K562 (cell line): ENCODE results near the gene MYL12A. TPM values are rescaled to one million over a fixed set of nuclear protein-coding genes. Genes with fewer than 3 reads are reported as not detected.

ENCODE experiments used
- ATF6 ChIP-seq: sonication (generic); formaldehyde crosslinking; IDR thresholded peaks from 2 replicates; pipeline ENCODE4 v1.4.0; 2020; ENCODE audit warnings: mild to moderate bottlenecking, missing genetic modification reagents
- BRD4 ChIP-seq: fragments of 200-600 bp; sonication (generic); IDR thresholded peaks from 2 replicates; pipeline ENCODE4 v1.6.1; 2017; ENCODE audit warnings: inconsistent platforms
- CHCHD3 ChIP-seq: fragments of 250-450 bp; sonication (Bioruptor Pico); IDR thresholded peaks from 2 replicates; pipeline ENCODE4 v2.1.2; 2022; ENCODE audit warnings: mild to moderate bottlenecking
- CTCFL ChIP-seq: IDR thresholded peaks from 2 replicates; pipeline ENCODE4 v1.6.1; 2011; ENCODE audit warnings: borderline replicate concordance, low read depth, mild to moderate bottlenecking, moderate library complexity, low read length; ENCODE audit not compliant: insufficient read depth, poor library complexity, severe bottlenecking
- E2F6 ChIP-seq, 2 experiments: IDR thresholded peaks; 2 replicates each; pipeline ENCODE4 v1.6.1; 2011; ENCODE audit warnings: borderline replicate concordance in 1 of 2, control low read depth in 1 of 2, low read depth in 1 of 2, low read length in 1 of 2, mild to moderate bottlenecking in 1 of 2, mixed read lengths in 1 of 2, moderate library complexity in 1 of 2; ENCODE audit not compliant: insufficient read depth in 1 of 2, insufficient read length in 1 of 2, poor library complexity in 1 of 2, severe bottlenecking in 1 of 2; ENCODE audit errors: extremely low read depth in 1 of 2
- GATAD2A ChIP-seq: fragments of 450-650 bp; IDR thresholded peaks from 2 replicates; pipeline ENCODE4 v1.6.1; 2017
- IRF1 ChIP-seq: sonication (generic); formaldehyde crosslinking; IDR thresholded peaks from 2 replicates; pipeline ENCODE4 v1.8.0; 2022; ENCODE audit warnings: missing genetic modification reagents, mild to moderate bottlenecking, borderline replicate concordance
- NFXL1 ChIP-seq: fragments of 450-650 bp; formaldehyde crosslinking; IDR thresholded peaks from 2 replicates; pipeline ENCODE4 v1.4.0; 2021; ENCODE audit warnings: mild to moderate bottlenecking
- PRDM10 ChIP-seq: fragments of 450-650 bp; IDR thresholded peaks from 2 replicates; pipeline ENCODE4 v1.6.1; 2018; ENCODE audit not compliant: partially characterized antibody
- PTBP1 ChIP-seq: fragments of 200-400 bp; formaldehyde crosslinking; IDR thresholded peaks from 2 replicates; pipeline ENCODE4 v1.6.1; 2017; ENCODE audit warnings: low read depth, low read length
- THRB ChIP-seq: fragments of 450-650 bp; formaldehyde crosslinking; conservative IDR thresholded peaks from 2 replicates; pipeline ENCODE4 v1.4.0; 2022; ENCODE audit warnings: mild to moderate bottlenecking, missing genetic modification characterization
- XRCC4 ChIP-seq: IDR thresholded peaks from one replicate; pipeline ENCODE4 v1.6.1; 2011; ENCODE audit not compliant: insufficient read depth, insufficient read length; ENCODE audit errors: extremely low read depth
- ZNF280B ChIP-seq: fragments of 250-450 bp; sonication (Bioruptor Pico); IDR thresholded peaks from 2 replicates; pipeline ENCODE4 v1.5.1; 2021; ENCODE audit warnings: mild to moderate bottlenecking
- polyA plus RNA-seq, 8 experiments: library from polyadenylated mRNA; depleted of rRNA in 4 of 8; stranded (reverse) in 5 of 8; unstranded in 3 of 8; fragments of >200 nt; fragmentation: Nextera tagmentation in 2 of 8; fragmentation: Illumina TruSeq in 1 of 8; extraction: Ambion mirVana in 2 of 8; extraction: Trizol in 1 of 8; gene quantifications; 2 replicates each; pipeline versions ENCODE4 v1.2.1 to v1.2.3, GENCODE V29; 2011 to 2014; ENCODE audit warnings: inconsistent platforms in 1 of 8, missing spikeins in 1 of 8
- total RNA-seq, 7 experiments: library from RNA; depleted of rRNA in 6 of 7; stranded (reverse); fragments of >200 nt in 6 of 7; fragmentation: Illumina TruSeq in 2 of 7; extraction: Trizol in 2 of 7; gene quantifications; 2 replicates each; pipeline versions ENCODE4 v1.2.1 to v1.2.3, GENCODE V29; 2011 to 2021; ENCODE audit warnings: low replicate concordance in 1 of 7

MYL12A gene
- total and polyA plus RNA-seq, 9 of the 15 experiments (the other 6 are each of a cell fraction or from before 2014, with no cell fraction given), result 308 to 1,031 (median 559) TPM

- TF ChIP-seq ATF6 (CRISPR knock-in tag), result 0 out of 2 replicates have a peak, but pooled peaks have one; percentile 69
- no peak for TF ChIP-seq IRF1
- 0 out of 2 replicates have a peak, but pooled peaks have one; percentile 16 for TF ChIP-seq THRB (CRISPR knock-in tag)
- TF ChIP-seq CTCFL, result no peak
- no peak for TF ChIP-seq PTBP1
- TF ChIP-seq XRCC4, result no peak
- no peak for TF ChIP-seq E2F6 (IDR thresholded peaks at IDR 0.05; ENCODE audit: borderline replicate concordance in 1 of 2, extremely low read depth in 1 of 2, insufficient read depth in 1 of 2, insufficient read length in 1 of 2, low read depth in 1 of 2, low read length in 1 of 2, poor library complexity in 1 of 2, severe bottlenecking in 1 of 2)
- TF ChIP-seq PRDM10, result no peak
- TF ChIP-seq ZNF280B (CRISPR knock-in tag), result no peak
- no peak for TF ChIP-seq GATAD2A
- no peak for TF ChIP-seq CHCHD3 (CRISPR knock-in tag)
- TF ChIP-seq NFXL1, result no peak
- TF ChIP-seq BRD4, result peak; percentile 25; the same call in 1 of the 2 replicates
Measured at GRCh38 chr18:3246635-3247239, 864 bp upstream of the MYL12A start (continued).
